Measurements from ENCODE around the gene PNMT. TPM values are rescaled to one million over a fixed set of nuclear protein-coding genes. Genes with fewer than 3 reads are reported as not detected.

PNMT gene
- total and polyA plus RNA-seq, 2 of the 8 experiments (the other 6 are each of a cell fraction or from before 2014, with no cell fraction given): 5.6 to 10.9 TPM

DNA sequence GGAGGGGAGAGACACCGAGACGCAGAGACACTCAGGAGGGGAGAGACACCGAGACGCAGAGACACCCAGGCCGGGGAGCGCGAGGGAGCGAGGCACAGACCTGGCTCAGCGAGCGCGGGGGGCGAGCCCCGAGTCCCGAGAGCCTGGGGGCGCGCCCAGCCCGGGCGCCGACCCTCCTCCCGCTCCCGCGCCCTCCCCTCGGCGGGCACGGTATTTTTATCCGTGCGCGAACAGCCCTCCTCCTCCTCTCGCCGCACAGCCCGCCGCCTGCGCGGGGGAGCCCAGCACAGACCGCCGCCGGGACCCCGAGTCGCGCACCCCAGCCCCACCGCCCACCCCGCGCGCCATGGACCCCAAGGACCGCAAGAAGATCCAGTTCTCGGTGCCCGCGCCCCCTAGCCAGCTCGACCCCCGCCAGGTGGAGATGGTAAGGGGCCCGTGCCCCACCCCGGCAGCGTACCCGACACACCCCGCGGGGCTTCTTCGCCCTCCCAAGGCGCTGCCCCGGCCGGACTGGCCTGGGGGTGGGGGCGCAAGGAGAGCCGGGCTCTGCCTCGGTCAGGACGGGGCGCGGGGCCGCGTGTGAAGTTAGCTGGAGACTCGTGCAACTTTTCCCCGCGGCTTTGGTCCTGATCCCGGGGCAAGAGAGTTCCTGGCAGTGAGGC lies 41.1 kb upstream of the PNMT start (continued):
- TF ChIP-seq, protein P1, sequence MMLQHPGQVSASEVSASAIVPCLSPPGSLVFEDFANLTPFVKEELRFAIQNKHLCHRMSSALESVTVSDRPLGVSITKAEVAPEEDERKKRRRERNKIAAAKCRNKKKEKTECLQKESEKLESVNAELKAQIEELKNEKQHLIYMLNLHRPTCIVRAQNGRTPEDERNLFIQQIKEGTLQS (IDR thresholded peaks at IDR 0.05; ENCODE audit: insufficient read depth, low read depth, low read length): no peak
- no peak for TF ChIP-seq SRF (IDR thresholded peaks at IDR 0.05; ENCODE audit: low read depth, low read length)
- TF ChIP-seq CBX5 (IDR thresholded peaks at IDR 0.05; ENCODE audit: low read depth, low read length): no peak
- TF ChIP-seq EZH2 (IDR thresholded peaks at IDR 0.05; ENCODE audit: low read depth, low read length, severe bottlenecking): peak; percentile 57
- TF ChIP-seq KDM4A (IDR thresholded peaks at IDR 0.05; ENCODE audit: low read depth, low read length, severe bottlenecking): peak; percentile 76
